NCI-H2107 (cell line): ENCODE measurements around the gene PHKA2.

Experiments used
- DNase-seq: peaks from one replicate; lab custom pipeline; 2025; lab: John Stamatoyannopoulos, UW

PHKA2 gene

DNA sequence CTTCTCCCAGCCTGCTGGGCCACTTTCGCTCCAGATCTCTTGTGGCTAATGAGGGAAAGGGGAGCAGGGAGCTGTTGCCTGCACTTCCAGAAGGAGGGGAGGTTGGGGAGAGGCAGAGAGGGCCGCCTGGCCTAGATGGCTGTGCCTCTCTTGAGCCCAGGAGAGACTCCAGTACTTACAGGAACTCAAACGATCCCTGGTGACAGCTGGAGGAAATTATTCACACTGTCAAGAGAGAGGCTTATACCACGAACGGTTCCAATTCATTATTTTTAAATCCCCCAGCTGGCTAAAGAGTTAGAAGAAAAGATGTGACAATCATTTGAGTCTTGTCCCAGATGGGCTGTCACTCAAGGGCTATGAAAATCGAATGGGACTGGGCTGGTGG, 96.1 kb downstream of the PHKA2 start:
- no peak for DNase-seq

DNA sequence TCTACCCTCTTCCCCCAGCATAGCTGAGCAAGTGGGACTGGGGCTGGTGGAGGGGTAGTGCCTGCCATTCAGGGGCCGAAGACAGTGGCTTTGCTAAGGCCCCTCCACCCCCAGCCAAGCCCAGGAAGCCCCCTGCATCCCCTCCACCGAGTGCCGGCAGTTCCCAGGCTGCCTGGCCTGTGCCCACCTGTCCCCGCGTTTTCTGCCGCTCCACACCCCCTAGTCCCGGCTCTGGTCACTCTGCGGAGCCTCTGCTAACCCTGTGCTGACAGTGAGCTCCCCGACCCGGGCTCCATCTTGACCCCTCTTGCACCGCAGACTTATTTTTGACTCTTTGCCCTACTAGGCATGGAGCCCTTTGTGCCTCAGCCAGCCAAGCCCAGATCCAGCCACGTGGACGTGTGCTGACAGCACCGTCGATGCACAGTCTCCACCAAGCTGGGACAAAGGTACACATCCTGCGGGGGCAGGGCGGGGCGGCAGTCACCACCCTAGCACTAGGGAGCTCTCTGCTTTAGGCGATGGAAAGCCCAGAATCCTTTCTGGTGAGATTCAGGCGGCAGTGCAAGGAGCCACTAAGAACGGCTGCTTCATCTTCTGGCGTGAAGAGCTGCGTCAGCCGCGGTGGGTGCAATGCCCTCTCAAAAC, 96.6 kb downstream of the PHKA2 start:
- no peak for DNase-seq

GRCh38 chrX:18886344-18887161, 97.4 kb downstream of the PHKA2 start:
- DNase-seq, result no peak

DNA sequence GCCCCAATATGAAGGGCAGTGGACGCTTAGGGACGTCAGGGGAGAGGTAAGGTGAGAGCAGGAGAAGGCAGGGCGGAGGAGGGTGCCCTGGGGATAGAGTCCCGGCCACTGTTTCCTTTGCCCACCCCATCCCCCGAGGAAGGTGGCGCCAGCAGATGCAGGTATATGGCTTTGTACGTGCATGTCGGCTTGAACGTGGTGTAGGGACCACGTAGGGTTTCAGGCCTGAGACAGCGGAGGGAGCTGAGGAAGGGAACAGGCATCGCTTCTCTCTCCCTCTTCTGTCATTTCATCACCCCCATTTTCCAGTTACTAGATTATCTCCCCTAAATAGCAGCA, 97.9 kb downstream of the PHKA2 start:
- no peak for DNase-seq

DNA sequence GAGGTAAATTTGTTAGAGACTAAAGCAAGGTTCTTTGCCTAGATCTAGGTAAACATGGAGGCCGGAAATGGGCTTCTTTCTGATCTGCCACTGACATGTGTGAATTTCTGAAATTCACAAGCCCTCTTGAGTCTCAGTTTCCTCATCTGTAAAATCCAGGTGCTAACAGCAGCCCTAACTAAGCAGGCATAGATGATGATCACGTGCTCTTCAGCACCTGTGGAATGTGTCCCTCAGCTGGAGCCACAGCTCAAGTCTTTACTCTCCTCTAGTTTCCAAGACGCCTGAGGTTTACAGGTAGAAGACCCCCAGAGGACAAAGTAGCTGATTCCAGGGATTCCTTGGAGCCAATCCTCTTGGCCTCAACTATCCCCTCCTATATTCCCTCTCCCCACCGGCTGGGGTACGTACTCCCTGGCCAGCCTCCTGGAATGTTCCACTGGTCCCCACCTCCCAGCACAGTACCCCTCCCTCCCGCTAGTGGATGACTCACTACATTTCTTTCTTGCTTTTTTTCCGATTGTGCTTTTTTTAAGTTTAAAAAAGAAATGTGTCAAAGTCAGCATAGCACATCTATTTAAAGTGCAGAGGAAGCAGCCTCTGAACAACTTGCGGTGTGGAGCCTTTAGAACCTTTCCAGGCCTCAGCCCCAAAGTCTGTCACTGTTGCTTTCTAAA, 98.4 kb downstream of the PHKA2 start:
- DNase-seq, result no peak

DNA sequence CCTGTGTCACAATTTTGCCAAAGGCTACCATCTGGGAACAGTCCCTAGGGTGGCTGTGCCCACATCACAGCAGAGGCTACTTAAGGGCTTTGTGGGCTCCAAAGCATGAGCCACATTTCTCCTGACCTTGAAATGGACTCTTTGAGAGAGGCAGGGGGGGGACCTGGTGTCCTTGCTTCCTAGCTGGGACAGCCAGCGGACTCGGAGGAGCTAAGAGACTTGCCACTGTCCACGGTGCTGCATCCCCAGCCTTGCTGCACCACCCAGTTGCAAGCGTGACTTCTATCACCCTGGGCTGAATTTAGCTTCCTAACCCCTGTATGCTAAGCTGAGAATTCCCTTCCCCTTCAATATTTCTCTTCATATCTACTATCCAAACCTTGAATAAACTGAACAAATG, 99.0 kb downstream of the PHKA2 start:
- no peak for DNase-seq

GRCh38 chrX:18883961-18884765, 99.8 kb downstream of the PHKA2 start:
- no peak for DNase-seq

- DNase-seq, result no peak
Measured at GRCh38 chrX:18883234-18883960, 100.5 kb downstream of the PHKA2 start.

DNA sequence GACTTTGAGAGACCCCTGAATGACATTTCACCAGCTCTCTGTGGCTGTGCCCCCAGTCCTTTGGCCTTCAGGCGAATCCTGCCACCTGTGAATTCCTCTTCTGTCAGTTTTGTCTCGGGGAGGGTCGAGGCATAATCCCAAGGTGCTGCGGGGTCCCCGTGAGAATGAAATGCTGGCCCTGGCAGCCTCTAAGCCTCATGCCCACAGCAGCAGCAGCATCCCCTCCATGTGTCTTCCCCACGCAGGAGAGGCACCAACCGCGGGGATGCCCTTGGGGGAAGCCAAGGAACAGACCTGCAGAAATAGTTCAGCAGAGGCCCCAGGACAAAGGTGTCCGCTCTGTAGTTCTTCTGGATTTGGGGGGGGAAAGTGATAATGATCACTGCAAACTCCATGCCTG, 104.8 kb downstream of the PHKA2 start:
- DNase-seq, result no peak

DNA sequence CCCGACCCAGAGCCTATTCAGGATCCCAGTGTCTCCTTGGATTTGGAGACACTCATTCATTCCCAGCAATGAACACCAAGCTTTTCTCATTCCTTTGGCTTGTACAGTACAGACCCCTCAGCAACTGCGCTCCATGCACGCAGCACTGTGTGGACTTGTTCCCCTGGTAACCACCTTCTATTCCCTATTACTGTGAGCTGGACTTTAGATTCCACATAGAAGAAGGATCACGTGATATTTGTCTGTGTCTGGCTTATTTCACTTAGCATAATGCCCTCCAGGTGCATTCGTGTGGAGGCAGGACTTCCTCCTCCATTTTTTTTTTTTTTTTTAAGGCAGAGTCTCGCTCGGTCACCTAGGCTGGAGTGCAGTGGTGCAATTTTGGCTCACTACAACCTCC, 106.4 kb downstream of the PHKA2 start:
- no peak for DNase-seq

GRCh38 chrX:18875256-18875878, 108.5 kb downstream of the PHKA2 start:
- DNase-seq, result no peak

GRCh38 chrX:18874560-18875255, 109.2 kb downstream of the PHKA2 start:
- no peak for DNase-seq

- no peak for DNase-seq
Measured at GRCh38 chrX:18873836-18874235, 110.1 kb downstream of the PHKA2 start.

- no peak for DNase-seq
Measured at GRCh38 chrX:18873189-18873791, 110.6 kb downstream of the PHKA2 start.

DNA sequence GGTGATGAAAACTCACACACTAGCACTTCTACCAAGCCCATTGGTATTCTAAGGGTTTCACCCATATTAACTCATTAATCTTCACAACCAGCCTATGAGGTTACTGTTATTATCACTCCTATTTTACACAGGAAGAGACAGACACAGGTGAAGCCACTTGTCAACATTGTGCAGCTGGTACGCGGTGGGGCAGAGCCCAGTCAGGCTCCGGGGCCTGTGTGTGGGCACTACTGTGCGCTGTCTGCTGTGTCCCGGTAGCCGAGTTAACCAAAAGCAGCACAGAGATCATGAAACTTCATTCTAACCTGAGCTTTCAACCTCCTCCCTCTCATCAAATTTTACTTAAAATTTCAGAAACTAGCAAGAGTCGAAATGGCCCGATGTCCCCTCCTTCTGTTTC, 111.3 kb downstream of the PHKA2 start:
- DNase-seq, result no peak

- DNase-seq, result no peak
Measured at GRCh38 chrX:18871970-18872369, 111.9 kb downstream of the PHKA2 start.

GRCh38 chrX:18871161-18871890, 112.6 kb downstream of the PHKA2 start:
- no peak for DNase-seq

DNA sequence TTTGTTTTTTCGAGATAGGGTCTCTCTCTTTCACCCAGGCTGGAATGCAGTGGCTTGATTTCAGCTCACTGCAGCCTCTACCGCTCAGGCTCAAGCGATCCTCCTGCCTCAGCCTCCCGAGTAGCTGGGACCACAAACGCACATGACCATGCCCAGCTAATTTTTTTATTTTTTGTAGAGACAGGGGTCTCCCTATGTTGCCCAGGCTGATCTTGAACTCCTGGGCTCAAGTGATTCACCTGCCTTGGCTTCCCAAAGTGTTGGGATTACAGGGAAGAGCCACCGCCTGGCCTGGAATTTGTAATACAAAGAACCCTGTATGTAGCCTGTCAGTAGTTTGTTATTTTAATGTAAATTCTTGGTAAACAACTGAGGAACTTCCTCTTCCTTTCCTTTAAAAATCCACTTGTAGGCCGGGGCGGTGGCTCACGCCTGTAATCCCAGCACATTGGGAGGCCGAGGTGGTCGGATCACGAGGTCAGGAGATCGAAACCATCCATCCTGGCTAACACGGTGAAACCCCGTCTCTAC, 119.5 kb downstream of the PHKA2 start:
- DNase-seq, result no peak

GRCh38 chrX:18861511-18861910, 122.4 kb downstream of the PHKA2 start:
- no peak for DNase-seq
